ENCODE data around the gene CYLD.

CYLD gene

DNA sequence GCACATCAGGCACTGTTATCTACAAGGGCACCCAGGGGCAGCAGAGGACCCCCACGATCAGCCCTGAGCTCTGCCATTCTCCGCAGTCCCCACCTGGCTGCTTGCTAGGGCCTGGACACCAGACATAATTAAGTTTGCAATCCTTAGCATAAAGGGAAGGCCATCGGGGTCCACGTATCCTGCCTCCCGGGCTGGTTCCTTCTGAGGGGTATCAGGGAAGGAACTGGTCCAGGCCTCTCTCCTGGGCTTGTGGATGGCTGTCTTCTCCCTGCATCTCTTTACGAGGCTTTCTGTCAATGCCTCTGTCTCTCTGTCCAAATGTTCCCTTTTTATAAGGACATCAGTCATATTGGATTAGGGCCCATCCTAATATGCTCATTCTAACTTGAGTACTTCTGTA lies 77.8 kb downstream of the CYLD start:
- H3F3A ChIP-seq (ENCODE audit: insufficient read depth, low read length): no peaks in the 10 kb centered on the region
- no peak overlapping the region for H2AFZ ChIP-seq (ENCODE audit: low read length)
- TF ChIP-seq, protein P1, sequence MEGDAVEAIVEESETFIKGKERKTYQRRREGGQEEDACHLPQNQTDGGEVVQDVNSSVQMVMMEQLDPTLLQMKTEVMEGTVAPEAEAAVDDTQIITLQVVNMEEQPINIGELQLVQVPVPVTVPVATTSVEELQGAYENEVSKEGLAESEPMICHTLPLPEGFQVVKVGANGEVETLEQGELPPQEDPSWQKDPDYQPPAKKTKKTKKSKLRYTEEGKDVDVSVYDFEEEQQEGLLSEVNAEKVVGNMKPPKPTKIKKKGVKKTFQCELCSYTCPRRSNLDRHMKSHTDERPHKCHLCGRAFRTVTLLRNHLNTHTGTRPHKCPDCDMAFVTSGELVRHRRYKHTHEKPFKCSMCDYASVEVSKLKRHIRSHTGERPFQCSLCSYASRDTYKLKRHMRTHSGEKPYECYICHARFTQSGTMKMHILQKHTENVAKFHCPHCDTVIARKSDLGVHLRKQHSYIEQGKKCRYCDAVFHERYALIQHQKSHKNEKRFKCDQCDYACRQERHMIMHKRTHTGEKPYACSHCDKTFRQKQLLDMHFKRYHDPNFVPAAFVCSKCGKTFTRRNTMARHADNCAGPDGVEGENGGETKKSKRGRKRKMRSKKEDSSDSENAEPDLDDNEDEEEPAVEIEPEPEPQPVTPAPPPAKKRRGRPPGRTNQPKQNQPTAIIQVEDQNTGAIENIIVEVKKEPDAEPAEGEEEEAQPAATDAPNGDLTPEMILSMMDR (IDR thresholded peaks at IDR 0.05; ENCODE audit: low read length): no peak
- TF ChIP-seq EZH2 (IDR thresholded peaks at IDR 0.05; ENCODE audit: borderline replicate concordance, low read length): no peak
- no peak overlapping the region for H3K27ac ChIP-seq (ENCODE audit: low read depth, low read length, poor library complexity, severe bottlenecking)
- no peaks in the 10 kb centered on the region for H3K9me3 ChIP-seq (ENCODE audit: low read length)
- H3K27me3 ChIP-seq (ENCODE audit: insufficient read depth, low read length): peaks cover 3% of the 10 kb centered on the region; the same call in 1 of the 2 replicates
- H3K4me2 ChIP-seq (ENCODE audit: low read length): no peak overlapping the region
- no peak overlapping the region for H3K4me3 ChIP-seq (ENCODE audit: low read depth, low read length, poor library complexity, severe bottlenecking)
- H3K9ac ChIP-seq (ENCODE audit: low read length): no peak overlapping the region
- H3K4me1 ChIP-seq (ENCODE audit: insufficient read depth, low read length, severe bottlenecking): no peaks in the 10 kb centered on the region
- no peaks in the 10 kb centered on the region for H3K9me2 ChIP-seq (ENCODE audit: low read depth, low read length)
- no peaks in the 10 kb centered on the region for H4K20me1 ChIP-seq (ENCODE audit: insufficient read depth, low read length)
- no peaks in the 10 kb centered on the region for H3K36me3 ChIP-seq (ENCODE audit: insufficient read depth, low read length)
- H3K79me2 ChIP-seq (ENCODE audit: insufficient read depth, low read length): no peaks in the 10 kb centered on the region

GRCh38 chr16:50820225-50820624 lies 78.3 kb downstream of the CYLD start:
- H3K36me3 ChIP-seq (ENCODE audit: insufficient read depth, low read length): no peaks in the 10 kb centered on the region
- H3K4me1 ChIP-seq (ENCODE audit: insufficient read depth, low read length, severe bottlenecking): no peaks in the 10 kb centered on the region
- H3K9me2 ChIP-seq (ENCODE audit: low read depth, low read length): no peaks in the 10 kb centered on the region
- H3F3A ChIP-seq (ENCODE audit: insufficient read depth, low read length): no peaks in the 10 kb centered on the region
- H3K9me3 ChIP-seq (ENCODE audit: low read length): no peaks in the 10 kb centered on the region
- no peak overlapping the region for H2AFZ ChIP-seq (ENCODE audit: low read length)
- peaks cover 3% of the 10 kb centered on the region; the same call in 1 of the 2 replicates for H3K27me3 ChIP-seq (ENCODE audit: insufficient read depth, low read length)
- no peak overlapping the region for H3K27ac ChIP-seq (ENCODE audit: low read depth, low read length, poor library complexity, severe bottlenecking)
- no peak overlapping the region for H3K9ac ChIP-seq (ENCODE audit: low read length)
- H3K4me2 ChIP-seq (ENCODE audit: low read length): no peak overlapping the region
- H4K20me1 ChIP-seq (ENCODE audit: insufficient read depth, low read length): no peaks in the 10 kb centered on the region
- H3K79me2 ChIP-seq (ENCODE audit: insufficient read depth, low read length): no peaks in the 10 kb centered on the region
- no peak for TF ChIP-seq EZH2 (IDR thresholded peaks at IDR 0.05; ENCODE audit: borderline replicate concordance, low read length)
- TF ChIP-seq, protein P1 (IDR thresholded peaks at IDR 0.05; ENCODE audit: low read length): no peak
- H3K4me3 ChIP-seq (ENCODE audit: low read depth, low read length, poor library complexity, severe bottlenecking): no peak overlapping the region

DNA sequence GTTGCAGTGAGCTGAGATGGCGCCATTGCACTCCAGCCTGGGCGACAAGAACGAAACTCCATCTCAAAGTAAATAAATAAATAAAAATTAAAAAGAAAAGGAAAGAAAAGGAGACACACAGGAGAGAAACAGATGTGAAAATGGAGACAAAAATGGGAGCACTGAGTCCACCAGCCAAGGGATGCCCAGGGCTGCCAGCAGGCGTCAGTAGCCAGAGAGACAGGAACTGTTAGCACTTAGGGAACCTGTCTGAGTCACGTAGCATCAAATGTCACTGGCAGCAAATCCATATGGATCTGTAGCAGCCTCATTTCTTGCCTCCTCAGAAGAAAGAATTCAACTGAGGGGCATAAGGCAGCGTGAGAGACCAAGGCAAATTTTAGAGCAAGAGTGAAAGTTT lies 79.7 kb downstream of the CYLD start:
- Histone ChIP-seq H3K4me2 (ENCODE audit: low read length) (no peak overlapping the region), H3K9me3 (ENCODE audit: low read length) (no peaks in the 10 kb centered on the region), H3K27ac (ENCODE audit: low read depth, low read length, poor library complexity, severe bottlenecking) (no peak overlapping the region), H3K27me3 (ENCODE audit: insufficient read depth, low read length) (peaks cover 3% of the 10 kb centered on the region; the same call in 1 of the 2 replicates), H3K9me2 (ENCODE audit: low read depth, low read length) (no peaks in the 10 kb centered on the region), H3F3A (ENCODE audit: insufficient read depth, low read length) (no peaks in the 10 kb centered on the region), H2AFZ (ENCODE audit: low read length) (no peak overlapping the region), H3K4me3 (ENCODE audit: low read depth, low read length, poor library complexity, severe bottlenecking) (no peak overlapping the region), H4K20me1 (ENCODE audit: insufficient read depth, low read length) (no peaks in the 10 kb centered on the region), H3K4me1 (ENCODE audit: insufficient read depth, low read length, severe bottlenecking) (no peaks in the 10 kb centered on the region), H3K36me3 (ENCODE audit: insufficient read depth, low read length) (no peaks in the 10 kb centered on the region), H3K79me2 (ENCODE audit: insufficient read depth, low read length) (no peaks in the 10 kb centered on the region), H3K9ac (ENCODE audit: low read length) (no peak overlapping the region)
- TF ChIP-seq EZH2 (IDR thresholded peaks at IDR 0.05; ENCODE audit: borderline replicate concordance, low read length): no peak
- TF ChIP-seq, protein P1 (IDR thresholded peaks at IDR 0.05; ENCODE audit: low read length): no peak
